ENCODE results near the gene FLNB. TPM values are rescaled to one million over a fixed set of nuclear protein-coding genes. Genes with fewer than 3 reads are reported as not detected.
"Not testable (repeated sequence)": the region's sequence is repeated elsewhere in the genome, so short reads cannot be mapped to it uniquely, and the experiment has no call there.

FLNB gene
- total RNA-seq, 1 donor from 2014 or later = 676 TPM

GRCh38 chr3:58034738-58035523, 26.7 kb downstream of the FLNB start:
- DNase-seq = no peak

DNA sequence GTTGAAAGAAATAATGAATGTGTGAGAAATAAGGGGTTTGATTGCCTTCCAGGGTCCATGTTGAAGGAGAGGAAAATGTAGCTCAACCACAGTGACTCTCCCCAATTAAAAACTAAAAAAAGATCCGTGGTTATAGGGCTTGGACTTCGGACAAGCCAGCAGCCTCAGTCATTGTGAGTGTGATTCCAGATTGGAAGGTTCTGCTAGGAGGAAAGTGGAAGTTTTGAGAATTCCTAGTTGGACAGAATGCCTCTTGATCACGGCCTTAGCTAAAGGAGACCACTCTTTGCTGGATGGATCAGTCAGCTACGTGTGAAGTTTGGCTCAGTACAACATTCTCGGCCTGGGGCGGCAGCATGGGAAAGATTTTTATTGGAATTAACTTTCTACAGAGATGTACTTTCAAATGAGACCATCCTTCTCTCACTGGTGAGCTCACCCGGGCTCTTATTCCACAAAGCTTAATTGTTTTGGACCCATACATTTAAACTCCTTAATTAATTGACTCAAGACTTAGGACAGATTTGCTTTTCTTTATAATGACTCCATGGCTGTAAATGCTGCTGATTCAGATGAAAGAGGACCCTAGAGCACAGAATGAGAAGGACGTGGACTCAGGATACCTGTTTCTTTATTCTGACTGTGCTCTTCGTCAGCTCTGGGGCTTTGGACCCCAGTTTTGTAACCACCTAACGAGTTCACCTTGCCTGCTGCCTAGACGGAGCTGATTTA, 27.5 kb downstream of the FLNB start:
- no peak for DNase-seq

DNA sequence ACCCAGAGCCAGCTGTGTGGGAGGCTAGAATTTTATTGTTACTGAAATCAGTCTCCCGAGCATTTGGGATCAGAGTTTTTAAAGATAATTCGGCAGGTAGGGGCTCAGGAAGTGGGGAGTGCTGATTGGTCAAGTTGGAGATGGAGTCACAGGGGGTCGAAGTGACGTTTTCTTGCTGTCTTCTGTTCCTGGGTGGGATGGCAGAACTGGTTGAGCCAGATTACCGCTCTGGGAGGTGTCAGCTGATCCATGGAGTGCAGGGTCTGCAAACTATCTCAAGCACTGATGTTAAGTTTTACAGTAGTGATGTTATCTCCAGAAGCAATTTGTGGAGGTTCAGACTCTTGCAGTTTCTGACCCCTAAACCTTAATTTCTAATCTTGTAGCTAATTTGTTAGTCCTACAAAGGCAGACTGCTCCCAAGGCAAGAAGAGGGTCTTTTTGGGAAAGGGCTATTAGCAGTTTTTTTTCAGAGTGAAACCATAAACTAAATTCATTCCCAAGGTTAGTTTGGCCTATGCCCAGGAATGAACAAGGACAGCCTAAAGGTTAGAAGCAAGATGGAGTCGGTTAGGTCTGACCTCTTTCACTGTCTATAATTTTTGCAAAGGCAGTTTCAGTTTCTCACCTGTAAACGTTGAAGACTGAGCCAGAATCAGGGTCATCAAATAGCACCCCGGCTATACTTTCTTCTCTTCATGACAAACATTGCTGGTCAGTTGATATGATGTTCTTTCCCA, 28.2 kb downstream of the FLNB start:
- no peak for DNase-seq

- DNase-seq = no peak
These were observed 29.1 kb downstream of the FLNB start for GRCh38 chr3:58037141-58037910.

GRCh38 chr3:58038675-58039292, 30.6 kb downstream of the FLNB start:
- DNase-seq = no peak

DNA sequence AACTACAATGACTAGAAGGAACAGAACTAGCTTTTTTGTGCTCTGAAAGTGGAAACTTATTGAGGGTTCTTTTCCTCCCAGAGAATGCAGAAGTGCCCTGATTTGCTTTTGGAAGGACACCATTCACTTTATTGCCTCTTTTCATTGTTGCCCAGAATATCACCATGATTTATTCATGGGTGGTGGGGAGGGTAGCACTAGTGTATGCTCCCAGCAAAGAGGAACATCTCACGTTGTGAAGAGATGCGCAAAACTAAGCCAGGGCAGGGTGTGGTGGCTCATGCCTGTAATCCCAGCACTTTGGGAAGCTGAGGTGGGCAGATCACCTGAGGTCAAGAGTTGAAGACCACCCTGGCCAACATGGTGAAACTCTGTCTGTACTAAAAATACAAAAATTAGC, 31.4 kb downstream of the FLNB start:
- DNase-seq = no peak

DNA sequence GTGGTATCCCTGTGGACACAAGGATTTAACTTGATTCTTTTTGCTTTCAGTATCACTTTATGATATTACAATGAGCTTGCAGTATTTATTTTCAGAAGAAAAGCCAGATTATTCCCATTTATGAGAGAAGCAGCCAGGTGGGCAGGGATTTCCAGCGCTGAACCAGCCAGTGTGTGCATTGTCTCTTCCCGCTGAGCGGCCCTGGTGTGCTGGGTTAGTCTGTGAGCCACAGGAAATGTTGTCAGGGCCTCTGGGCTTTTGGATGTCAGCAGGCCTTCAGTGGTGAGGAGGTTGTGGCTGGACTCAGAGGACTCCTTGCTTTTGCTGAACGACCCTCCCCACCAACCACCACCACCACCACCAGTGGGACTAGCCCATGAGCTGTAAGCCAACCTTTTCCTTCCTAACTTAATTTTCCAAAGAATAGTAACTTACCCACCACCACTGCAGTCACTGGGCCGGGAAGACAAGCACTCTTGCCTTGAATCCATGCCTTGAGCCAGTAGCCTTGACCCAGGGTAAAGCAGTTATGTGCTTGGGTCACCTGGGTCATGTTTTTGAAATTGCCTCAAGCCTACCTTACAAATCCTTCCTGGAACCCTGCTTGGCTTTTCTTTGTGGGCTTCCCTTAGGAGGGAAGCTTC, 33.1 kb downstream of the FLNB start:
- DNase-seq = peak; percentile 73

DNA sequence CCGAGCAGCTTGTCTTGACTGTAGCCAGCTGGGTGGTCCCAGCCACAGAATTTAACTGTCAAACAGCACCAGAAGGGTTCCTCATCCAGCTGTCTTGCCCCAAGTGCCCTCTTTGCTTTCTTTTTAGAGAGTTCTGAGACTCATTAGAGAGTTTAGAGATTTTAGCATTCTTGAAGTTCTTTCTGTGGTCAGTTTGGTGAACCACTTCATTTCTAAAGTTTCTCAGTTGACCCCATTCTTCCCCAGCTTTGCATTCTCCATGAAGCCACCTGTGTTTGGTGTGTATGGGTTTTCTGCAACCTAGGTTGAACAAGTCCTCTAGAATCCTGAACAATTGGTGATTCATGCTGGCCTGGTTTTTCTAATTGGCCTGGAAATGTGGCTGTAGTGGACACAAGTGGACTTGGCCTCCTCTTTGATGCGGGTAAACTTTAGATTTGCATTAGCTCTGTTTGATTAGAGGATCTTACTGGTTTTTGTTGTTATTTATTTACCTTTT, 33.7 kb downstream of the FLNB start:
- DNase-seq = peak; percentile 69

- DNase-seq = no peak
These were observed 34.9 kb downstream of the FLNB start for GRCh38 chr3:58042947-58043707.

- DNase-seq = no peak
These were observed 35.7 kb downstream of the FLNB start for GRCh38 chr3:58043933-58044332.

DNA sequence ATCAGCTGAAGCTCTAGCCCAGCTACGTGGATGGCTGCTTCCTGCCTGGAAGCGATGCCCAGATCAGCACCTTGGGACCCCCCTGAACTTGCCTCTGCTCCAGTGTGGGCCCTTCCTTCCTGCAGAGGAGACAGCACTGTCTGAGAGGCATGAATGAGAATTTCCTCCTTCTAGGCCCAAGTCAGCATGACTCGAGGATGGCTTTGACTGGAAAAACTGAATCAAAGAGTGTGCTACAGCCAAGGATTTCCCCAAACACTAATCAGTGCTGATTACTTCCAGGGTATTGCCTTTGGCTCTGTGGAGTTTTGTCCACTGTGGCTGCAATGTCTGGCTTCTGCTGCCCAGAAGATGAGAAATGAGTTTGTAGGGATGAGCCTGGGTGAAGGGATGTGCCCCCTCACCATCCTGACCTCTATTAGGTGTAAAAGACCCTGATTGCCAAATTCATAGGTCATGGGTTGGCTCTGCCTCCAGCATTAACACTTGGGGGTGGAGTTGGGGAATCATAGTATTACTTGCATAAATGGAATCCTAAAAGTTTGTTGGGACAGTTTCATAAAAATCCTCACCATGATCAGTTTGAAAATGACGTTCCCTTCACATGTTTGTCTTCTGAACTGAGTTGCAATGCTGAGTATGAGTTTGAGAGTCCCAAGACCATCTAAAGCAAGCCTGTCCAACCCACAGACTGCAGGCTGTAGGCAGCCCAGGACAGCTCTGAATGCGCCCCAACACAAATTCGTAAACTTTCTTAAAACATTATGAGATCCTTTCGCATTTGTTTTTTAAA, 36.7 kb downstream of the FLNB start:
- peak; percentile 74 for DNase-seq

GRCh38 chr3:58047826-58048225, 39.6 kb downstream of the FLNB start:
- DNase-seq = peak; percentile 75

DNA sequence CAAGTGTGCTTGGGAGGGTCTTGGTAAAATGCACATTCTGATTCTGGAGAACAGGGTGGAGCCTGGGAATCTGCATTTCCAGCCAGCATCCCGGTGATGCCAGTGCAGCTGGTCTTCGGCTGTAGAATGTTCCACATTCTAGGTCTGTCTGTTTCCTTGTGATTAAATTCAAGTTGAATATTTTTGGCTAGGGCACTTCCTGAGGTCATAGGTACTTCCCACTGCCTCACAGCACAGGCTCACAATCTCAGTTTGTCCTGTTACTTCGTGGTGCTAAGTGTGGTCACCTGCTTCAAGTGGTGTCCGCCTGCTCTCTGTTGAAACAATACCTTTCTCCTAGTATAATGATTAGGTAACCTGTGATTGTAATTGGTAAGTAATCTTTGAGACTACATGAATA, 40.1 kb downstream of the FLNB start:
- DNase-seq = peak; percentile 96

GRCh38 chr3:58049143-58049785, 41.0 kb downstream of the FLNB start:
- DNase-seq = peak; percentile 98

DNA sequence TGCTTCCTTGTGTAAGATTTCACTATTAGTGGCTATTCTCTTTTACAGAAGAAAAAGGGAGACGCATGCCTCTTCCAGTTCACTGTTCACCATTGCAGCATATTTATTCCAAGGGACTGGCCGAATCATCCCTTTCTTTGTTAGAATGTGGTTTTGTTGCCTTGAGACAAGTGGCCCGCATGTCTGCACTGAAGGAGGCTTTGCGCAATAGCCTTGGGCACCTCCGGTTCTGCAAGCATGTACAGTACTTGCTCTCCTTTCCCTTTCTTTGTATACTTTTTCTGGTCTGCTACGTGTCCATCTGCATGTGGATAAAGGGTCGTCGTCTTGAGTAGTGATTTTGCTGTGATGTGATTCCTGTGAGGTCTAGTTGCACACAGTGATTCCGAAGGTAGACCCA, 43.0 kb downstream of the FLNB start:
- DNase-seq = no peak

DNA sequence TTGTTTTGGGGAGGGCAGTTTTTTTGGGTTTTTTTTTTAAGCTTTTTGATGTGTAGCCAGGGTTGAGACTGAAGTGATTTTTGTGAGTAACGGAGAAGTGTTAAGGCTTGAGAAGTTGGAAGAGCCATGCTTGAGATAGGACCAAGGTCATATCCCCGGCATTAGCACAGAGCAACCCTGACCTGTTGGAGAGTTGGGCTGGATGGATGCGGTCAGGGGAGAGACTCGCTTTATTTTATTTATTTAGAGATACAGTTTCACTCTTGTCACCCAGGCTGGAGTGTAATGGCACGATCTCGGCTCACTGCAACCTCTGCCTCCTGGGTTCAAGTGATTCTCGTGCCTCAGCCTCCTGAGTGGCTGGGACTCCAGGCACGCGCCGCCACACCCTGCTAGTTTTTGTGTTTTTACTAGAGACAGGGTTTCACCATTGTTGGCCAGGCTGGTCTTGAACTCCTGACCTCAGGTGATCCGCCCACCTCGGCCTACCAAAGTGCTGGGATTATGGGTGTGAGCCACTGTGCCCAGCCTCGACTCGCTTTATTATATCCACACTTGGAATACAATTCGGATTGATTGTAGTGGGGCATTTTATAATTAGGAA, 43.5 kb downstream of the FLNB start:
- DNase-seq = not testable (repeated sequence)

DNA sequence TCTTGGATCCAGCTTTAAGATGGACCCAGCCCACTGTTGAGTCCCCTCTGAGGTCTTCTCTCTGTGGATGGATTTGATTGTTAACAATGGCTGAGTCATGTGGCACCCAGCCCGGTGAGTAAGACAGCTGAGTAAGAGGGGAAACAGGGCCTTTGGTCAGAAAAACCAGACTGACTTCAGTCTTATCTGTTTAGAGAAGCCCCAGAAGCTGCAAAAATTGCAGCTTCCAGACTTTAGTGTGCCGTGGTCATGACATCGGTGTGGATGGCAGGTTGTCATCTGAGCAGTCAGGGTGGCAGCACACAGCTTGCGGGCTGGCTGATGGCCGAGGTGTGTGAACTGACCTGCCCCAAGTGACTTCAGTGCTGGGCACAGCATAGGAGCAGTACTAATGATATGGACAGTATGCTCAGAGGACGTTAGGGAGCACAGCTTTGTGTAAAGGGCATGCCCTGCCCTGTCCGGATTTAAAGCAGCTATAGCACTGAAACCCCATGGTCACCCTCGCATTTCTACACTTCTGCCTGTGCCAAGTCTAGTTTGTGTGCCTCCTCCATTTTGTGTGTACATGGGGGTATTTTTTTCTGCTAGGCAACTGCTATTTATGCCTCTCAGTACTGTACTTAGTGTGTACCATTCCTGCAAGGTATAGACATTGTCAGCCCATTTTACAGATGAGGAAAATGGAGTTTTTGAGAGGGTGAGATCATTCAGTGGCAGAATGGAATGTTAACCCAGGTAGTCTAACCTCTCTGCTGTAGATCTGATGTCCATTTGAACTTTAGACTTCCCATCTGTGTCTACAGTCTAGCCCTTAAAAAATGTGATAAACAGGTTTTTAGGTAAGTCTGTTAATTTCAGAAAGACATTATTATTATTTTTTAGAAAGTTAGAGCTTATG, 44.4 kb downstream of the FLNB start:
- DNase-seq = peak; percentile 97

GRCh38 chr3:58054652-58055051, 46.4 kb downstream of the FLNB start:
- DNase-seq = no peak

Data from dermis blood vessel endothelial cell (primary cell).